NCI-H1048 (cell line): ENCODE measurements around the gene ACTG2.

Experiments used
- DNase-seq: peaks from one replicate; lab custom pipeline; 2025; lab: John Stamatoyannopoulos, UW

The ACTG2 gene

DNA sequence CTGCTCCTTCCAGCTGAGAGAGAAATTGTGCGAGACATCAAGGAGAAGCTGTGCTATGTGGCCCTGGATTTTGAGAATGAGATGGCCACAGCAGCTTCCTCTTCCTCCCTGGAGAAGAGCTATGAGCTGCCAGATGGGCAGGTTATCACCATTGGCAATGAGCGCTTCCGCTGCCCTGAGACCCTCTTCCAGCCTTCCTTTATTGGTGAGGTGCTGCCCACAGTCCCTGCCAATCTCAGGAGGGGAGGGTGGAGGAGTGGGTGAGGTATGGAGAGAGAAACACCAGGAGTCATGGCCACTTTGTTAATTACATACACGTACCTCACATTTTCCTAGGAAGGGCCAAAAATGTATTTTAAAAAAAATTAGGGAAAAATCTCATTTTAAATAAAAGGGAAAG lies 21.9 kb downstream of the ACTG2 start:
- no peak for DNase-seq

DNA sequence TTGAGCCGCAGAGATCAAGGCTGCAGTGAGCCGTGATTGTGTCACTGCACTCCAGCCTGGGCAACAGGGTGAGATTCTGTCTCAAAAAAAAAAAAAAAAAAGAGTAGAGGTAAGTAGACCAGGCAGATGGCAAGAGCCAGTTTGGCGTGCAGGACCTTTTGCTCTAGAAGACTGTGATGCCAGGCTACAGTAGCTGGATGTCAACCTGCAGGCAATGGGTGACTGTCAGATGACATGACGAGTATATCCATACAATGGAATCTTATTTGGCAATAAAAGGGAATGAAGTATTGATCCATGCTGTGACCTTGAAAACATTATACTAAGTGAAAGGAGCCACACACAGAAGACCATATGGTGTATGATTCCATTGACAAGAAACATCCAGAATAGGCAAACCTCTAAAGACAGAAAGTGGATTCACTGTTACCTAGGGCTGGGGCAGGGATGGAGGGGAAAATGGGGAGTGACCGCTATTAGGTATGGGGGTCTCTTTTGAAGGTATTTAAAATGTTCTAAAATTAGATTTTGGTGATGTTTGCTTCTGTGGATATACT lies 22.7 kb downstream of the ACTG2 start:
- DNase-seq, result no peak

- no peak for DNase-seq
Measured at GRCh38 chr2:73916666-73917065, 23.9 kb downstream of the ACTG2 start.

DNA sequence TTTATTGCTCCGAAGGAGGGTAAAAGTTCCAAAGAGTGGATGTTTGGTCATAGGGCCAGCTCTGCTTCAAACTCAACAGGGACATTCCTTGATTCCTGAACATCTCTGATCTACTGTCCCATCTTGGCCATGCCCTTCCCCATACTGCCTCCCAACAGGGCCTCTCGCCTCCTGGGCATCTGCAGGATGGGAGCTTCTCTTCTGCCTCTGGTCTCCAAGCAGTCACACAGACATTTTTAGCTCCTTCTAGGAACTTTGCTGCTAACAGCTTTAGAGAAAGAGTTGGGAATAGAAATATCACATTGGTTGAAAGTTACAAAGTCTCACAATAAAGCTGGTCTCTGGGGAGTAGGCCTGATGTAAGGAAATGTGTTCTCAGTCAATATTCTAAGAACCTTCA lies 24.5 kb downstream of the ACTG2 start:
- DNase-seq, result no peak

DNA sequence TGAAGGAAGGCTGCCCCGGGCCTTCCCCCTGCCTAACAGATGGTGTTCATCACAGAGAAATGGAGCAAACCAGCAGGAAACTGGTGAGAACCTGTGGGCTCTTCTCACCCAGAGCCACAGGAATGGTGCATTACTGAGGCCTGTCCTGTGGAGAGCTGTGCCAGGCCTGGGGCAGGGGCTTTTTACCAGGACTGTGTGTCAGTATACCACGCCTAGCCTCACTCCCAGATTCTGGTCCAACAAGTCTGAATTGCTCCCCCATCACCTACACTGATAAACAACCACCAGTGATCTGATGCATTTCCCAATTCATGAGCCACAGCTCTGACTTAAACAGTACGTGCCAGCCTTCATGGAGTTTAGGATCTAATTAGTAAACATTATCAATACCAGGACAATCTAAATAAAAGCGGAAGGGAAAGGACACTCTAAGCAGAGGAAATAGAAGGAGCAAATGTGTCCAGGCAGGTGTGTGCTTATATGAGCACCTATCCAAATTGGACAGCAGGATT lies 24.9 kb downstream of the ACTG2 start:
- no peak for DNase-seq

GRCh38 chr2:73918856-73919255 lies 26.0 kb downstream of the ACTG2 start:
- no peak for DNase-seq

DNA sequence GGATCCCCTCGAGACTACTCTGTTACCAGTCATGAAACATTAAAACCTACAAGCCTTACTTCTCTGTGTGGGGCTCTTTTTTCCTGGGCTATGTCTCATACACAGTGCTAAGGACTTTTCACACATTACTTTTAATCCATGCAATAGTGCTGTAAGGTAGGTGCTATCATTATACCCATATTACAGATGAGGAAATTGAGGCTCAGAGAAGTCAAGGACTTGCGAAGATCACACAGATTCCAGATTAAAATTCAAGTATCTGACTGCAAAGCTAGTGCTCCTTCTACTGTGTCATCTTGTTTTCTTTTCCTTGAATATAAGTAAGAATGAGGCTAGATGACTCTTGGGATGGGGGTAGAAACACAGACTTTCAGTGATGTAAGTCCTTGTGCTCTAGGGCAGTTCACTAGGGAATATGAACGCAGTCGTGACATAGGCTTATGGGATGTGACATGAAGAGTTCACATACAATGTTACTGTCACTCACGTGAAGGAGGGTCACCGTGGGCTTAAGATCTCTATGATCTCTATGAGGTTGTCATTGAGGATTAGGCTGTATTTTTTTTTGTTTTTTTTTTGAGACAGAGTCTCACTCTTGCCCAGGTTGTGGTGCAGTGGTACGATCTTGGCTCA lies 26.9 kb downstream of the ACTG2 start:
- no peak for DNase-seq

DNA sequence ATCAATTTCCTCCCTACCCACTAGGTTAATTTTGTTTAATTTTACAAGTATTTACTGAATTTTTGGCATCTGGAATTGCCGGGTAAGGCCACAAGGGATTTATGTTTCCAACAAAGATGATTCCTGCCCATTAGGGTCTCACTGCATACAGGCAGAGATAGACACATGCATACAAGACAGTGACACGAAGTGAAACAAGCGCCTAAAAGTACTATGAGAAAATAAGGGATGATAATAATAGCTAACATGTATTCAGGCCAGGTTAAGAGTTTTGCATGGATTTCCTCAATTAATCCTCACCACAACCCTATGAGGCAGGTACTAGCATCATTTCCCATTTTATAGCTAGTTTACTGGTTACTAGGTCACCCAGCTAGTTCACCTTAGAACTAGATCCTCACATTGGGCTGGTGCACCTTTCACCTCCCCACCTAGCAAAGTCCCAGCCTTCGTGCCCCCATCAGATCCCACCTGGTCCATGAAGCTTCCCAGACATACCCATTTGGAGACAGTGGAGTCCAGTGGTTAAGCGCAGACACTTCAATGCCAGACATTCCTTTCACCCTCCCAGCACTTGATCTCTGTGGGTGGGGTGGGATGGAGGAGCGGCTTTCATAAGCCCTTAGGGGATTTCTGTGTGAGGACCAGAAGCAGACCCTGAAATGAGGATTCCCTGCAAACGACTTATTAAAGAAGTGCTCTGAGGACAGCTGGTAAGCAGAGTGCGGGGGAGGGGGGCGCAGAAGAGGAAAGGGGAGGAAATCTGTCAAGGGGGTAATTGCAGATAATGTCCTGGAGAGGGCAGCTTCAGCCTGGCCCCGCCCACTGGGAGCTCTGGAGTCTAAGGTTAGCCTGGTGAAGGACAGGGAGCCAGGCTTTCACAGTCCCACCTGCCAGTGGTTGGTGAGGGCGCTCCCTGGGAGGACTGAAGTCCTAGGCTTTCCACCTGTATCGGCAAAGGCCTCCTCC lies 28.1 kb downstream of the ACTG2 start:
- no peak for DNase-seq

DNA sequence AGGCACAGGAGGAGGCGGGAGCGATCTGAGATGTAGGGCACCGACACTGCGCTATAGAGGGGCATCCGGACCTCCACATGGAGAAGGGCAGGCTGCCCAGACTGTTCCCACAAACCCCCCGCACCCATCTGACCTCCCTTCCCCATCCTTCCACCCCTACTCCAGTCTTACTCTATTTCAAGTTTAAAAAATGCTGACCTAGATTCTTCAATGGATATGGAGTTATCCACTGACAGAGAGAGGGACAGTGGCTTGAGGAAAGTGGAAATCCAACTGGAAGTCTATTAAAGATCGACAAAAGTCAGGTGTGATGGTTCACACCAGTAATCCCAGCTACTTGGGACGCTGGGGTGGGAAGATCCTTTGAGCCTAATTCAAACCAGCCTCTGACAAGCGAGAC lies 28.8 kb downstream of the ACTG2 start:
- DNase-seq, result no peak

GRCh38 chr2:73922681-73923080 lies 29.9 kb downstream of the ACTG2 start:
- DNase-seq, result no peak

DNA sequence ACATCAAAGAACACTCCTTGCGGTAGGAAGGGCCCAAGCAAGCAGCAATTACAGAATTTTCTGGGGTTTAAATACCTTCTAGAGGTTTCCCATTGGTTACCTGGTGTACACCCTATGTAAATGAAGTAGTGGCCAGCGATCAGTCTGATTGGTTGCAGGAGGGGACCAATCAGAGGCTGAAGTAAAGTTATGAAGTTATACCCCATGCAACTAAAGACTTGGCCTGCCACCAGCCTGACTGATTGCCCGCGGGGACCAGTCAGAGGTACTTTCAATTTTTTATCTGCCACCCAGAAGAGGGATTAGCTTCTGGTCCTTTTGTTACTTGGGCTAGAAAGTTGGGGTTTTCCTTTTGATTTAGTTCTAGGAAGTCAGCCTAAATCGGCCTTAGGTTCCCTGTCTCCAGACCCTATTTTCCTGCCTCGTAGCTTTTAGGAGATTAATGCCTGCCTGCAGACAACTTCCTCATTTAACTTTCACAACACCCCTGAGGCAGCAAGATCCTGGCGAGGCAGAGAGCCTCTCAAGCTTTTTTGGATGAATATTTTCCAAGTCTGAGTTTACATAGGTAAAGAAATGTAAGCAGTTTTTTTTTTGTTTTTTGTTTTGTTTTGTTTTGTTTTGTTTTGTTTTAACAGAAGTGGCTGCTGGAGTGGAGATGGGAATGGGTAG lies 32.4 kb downstream of the ACTG2 start:
- peak; percentile 41 for DNase-seq

GRCh38 chr2:73925853-73926492 lies 33.2 kb downstream of the ACTG2 start:
- no peak for DNase-seq

DNA sequence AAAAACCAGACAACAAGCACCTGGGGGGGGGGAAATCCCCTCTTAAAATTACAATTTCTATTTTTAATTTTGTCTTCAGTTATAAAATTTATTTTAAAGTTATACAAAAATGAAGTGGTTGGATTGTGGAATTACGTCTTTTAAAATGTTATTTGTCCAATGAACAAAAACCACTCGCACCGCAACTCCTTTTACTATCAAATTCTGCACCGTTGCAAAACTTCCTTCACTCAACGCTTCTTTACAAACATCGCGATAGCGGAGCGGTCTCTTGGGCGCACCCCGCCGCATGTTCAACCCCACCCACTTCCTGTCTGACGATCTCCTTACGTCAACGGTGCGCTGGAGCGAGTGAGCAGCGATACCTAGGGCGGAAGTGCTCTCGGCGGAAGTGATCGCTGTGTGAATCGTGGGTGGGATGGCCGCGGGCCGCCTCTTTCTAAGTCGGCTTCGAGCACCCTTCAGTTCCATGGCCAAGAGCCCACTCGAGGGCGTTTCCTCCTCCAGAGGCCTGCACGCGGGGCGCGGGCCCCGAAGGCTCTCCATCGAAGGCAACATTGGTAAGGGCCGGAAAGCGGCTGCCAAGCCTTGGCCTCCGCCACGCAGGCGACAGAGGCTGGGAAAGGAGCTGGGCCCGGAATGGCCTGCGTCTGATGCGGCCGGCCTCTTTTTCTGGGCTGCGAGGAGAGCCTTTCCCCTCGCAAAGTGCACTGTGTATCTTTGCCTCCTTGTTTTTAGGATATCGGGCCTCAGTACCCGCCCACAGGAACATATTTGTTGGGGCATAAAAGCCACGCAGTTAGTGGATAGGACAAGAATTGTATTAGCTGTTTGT lies 33.9 kb downstream of the ACTG2 start, which contains the start of gene DGUOK:
Gene DGUOK (plus strand): TSS at position 388 of the 835 bp plus-strand sequence. CDS start 31 bp downstream, at position 419.
- peak; percentile 96 for DNase-seq

DNA sequence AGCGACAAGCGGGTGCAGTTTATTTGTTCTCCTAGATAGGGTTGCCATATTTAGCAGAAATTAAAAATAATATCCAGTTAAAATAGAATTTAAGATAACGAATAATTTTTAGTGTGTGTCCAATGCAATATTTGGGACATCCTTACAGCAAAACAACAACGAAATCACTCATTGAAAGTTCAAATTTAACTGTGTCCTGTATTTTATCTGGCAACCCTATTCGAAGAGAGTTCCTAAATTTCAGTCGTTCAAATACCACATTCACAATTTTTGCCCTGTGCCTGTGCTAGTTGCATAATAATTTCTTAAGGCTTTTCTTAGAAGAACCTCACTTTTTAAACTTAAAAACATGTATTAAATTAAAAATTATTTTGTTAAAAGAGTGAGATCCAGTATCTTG lies 34.5 kb downstream of the ACTG2 start:
- DNase-seq, result no peak

DNA sequence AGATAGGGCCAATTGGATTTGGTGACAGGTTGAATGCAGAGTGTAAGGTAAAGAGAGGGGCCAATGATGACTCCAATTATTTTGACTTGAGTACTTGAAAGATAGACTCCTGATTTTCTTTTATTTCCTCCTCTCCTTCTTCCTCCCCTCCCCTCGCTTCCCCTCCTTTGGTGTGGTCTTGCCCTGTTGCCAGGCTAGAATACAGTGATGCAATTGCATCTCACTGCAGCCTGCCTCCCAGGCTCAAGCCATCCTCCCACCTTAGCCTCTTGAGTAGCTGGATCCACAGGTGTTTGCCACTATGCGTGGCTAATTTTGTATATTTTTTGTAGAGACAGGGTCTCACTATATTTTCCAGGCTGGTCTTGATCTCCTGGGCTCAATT lies 36.1 kb downstream of the ACTG2 start:
- DNase-seq, result no peak

DNA sequence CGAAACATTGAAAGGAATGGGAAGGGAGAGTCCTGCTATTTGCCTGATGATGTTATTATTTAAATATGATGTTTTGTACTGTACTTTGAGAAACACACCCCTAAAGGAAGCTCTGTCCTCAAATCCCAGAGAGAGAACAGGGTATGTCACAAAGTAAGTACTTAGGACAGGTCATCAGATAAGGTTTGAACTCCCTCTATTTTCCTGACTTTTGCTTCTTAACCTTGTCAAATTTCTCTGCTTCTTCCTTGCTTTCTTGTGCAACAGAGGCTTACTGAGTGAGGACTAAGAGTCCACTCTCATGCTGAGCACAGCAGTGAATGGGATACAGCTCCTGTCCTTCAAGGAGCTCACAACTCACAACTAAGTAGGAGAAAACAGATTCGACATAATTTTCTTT lies 37.6 kb downstream of the ACTG2 start:
- DNase-seq, result no peak

DNA sequence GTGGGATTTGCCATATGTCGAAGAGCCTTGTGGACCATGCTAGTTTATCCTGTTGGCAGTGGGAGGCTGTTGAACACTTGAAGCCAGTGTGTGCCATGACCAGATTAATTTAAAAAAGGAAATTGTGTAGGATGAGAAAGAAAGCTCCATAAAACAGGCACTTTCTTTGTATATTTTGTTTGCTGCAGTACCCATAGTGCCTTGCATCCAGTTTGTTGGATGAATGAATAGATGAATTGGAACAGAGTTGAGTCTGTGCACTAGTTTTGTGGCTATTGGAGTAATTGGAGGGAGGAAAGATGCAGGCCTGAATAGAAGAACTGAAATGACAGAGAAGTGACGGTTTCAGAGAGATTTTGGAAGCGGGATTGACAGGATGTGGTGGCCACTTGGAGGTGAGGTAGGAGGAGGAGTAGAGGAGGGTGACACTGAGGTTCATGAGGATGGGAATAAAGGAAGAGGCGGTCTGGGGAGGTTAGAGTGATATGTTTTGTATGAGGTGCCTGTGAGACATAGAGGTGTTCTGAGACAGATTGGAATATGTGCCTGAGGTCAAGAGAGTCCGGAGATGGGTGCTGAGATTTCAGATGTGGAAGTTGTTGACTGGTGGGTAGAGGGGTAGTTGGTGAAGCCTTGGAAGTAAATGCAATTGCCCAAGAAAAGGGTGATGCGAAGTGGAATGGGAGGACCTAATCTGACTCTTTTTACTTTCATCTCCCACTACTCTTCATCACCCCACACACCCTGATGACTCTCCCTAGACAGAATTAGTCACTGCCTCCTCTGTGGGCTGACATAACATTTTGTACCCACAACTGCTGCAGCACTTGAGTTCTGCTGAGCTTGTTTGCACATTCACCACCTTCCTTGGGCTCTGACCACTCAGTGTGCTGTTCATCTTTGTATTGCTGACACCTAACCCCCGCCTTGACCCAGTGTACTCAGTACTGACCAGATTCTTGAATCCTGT lies 39.0 kb downstream of the ACTG2 start:
- no peak for DNase-seq

GRCh38 chr2:73933194-73933593 lies 40.4 kb downstream of the ACTG2 start:
- no peak for DNase-seq

GRCh38 chr2:73935641-73936040 lies 42.8 kb downstream of the ACTG2 start:
- no peak for DNase-seq
